ENCODE results near the gene NRXN3.

GRCh38 chr14:79552778-79553177, 1382.6 kb downstream of the NRXN3 start:
- TF ChIP-seq, protein P1, sequence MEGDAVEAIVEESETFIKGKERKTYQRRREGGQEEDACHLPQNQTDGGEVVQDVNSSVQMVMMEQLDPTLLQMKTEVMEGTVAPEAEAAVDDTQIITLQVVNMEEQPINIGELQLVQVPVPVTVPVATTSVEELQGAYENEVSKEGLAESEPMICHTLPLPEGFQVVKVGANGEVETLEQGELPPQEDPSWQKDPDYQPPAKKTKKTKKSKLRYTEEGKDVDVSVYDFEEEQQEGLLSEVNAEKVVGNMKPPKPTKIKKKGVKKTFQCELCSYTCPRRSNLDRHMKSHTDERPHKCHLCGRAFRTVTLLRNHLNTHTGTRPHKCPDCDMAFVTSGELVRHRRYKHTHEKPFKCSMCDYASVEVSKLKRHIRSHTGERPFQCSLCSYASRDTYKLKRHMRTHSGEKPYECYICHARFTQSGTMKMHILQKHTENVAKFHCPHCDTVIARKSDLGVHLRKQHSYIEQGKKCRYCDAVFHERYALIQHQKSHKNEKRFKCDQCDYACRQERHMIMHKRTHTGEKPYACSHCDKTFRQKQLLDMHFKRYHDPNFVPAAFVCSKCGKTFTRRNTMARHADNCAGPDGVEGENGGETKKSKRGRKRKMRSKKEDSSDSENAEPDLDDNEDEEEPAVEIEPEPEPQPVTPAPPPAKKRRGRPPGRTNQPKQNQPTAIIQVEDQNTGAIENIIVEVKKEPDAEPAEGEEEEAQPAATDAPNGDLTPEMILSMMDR (IDR thresholded peaks at IDR 0.05) = no peak
- no peak for TF ChIP-seq EZH2phosphoT487 (IDR thresholded peaks at IDR 0.05)
- TF ChIP-seq EZH2 (IDR thresholded peaks at IDR 0.05) = no peak
